ENCODE results near the gene DZIP1.
"Not testable (repeated sequence)": the region's sequence is repeated elsewhere in the genome, so short reads cannot be mapped to it uniquely, and the experiment has no call there.

DZIP1 gene, protein sequence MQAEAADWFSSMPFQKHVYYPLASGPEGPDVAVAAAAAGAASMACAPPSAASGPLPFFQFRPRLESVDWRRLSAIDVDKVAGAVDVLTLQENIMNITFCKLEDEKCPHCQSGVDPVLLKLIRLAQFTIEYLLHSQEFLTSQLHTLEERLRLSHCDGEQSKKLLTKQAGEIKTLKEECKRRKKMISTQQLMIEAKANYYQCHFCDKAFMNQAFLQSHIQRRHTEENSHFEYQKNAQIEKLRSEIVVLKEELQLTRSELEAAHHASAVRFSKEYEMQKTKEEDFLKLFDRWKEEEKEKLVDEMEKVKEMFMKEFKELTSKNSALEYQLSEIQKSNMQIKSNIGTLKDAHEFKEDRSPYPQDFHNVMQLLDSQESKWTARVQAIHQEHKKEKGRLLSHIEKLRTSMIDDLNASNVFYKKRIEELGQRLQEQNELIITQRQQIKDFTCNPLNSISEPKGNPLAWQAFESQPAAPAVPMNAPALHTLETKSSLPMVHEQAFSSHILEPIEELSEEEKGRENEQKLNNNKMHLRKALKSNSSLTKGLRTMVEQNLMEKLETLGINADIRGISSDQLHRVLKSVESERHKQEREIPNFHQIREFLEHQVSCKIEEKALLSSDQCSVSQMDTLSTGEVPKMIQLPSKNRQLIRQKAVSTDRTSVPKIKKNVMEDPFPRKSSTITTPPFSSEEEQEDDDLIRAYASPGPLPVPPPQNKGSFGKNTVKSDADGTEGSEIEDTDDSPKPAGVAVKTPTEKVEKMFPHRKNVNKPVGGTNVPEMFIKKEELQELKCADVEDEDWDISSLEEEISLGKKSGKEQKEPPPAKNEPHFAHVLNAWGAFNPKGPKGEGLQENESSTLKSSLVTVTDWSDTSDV

DNA sequence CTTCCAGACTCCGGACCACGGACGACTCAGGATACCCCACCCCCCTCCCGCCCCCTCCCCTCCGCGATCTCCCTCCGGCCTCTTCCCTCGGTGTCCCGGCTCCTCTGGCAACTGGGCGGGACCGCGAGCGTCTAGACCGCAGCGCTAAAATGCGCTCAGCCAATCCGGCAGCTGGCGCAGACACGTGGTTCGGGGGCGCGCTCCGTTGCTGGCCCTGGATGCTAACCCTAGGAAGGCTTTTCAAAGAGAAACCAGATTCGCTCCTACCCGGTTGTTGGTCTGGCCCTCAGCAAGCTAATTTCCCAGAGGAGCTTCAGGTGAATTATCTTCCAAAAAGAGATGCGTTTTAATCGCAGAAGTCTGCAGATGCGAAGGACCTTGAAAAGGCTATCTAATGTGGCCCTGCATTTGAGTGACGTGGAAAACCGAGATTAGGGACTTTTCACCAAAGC, at the start of gene DZIP1:
Gene DZIP1, minus strand, starts transcription at position 106 of the 452 bp plus-strand sequence. CDS start 2,677 bp downstream, outside the sequence.
- DNase-seq = no peak

DNA sequence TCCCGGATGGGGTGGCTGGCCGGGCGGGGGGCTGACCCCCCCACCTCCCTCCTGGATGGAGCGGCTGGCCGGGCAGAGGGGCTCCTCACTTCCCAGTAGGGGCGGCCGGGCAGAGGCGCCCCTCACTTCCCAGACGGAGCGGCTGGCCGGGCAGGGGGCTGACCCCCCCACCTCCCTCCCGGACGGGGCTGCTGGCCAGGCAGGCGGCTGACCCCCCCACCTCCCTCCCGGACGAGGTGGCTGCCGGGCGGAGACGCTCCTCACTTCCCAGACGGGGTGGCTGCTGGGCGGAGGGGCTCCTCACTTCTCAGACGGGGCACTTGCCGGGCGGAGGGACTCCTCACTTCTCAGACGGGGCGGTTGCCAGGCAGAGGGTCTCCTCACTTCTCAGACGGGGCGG, 46.5 kb upstream of the DZIP1 start:
- not testable (repeated sequence) for DNase-seq

DNA sequence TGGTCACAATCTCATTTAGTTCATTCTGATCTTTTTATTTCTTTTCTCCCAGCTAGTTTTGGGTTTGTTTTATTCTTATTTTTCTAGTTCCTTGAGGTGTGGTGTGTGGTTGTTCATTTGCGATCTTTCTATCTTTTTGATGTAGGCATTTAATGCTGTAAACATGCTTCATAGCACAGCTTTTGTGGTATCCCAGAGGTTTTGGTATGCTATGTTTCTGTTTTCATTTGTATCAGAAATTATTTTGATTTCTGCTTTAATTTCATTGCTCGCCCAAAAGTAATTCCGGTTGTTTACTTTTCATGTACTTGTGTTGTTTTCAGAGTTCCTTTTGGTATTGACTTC, 45.0 kb upstream of the DZIP1 start:
- no peak for DNase-seq

DNA sequence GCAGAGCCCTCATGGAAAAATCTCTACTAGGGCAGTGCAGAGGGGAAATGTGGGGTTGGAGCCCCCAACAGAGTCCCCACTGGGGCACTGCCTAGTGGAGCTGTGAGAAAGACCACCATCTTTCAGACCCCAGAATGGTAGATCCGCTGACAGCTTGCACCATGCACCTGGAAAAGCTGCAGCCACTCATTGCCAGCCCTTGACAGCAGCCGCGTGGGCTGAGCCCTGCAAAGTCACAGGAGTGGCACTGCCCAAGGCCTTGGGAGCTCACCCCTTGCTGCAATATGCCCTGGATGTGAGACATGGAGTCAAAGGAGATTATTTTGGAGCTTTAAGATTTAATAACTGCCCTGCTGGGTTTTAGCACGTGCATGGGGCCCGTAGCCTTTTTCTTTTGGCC, 40.5 kb upstream of the DZIP1 start:
- not testable (repeated sequence) for DNase-seq

DNA sequence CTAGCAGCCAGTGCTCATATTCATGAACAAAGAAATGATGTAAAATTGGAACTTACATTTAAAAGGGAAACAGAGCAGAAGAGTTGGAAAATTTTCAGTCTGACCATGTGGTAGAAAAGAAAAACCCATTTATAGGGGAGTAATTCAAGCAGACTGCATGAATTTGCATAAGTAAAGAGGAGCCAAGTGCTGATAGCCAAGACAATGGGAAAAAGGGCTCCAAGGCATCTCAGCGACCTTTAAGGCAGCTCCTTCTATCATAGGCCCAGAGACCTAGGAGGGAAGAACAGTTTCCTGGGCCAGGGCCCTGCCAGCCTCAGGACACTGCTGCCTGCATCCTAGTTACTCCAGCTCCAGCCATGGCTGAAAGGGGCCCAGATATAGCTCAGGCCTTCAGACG, 39.9 kb upstream of the DZIP1 start:
- no peak for DNase-seq

DNA sequence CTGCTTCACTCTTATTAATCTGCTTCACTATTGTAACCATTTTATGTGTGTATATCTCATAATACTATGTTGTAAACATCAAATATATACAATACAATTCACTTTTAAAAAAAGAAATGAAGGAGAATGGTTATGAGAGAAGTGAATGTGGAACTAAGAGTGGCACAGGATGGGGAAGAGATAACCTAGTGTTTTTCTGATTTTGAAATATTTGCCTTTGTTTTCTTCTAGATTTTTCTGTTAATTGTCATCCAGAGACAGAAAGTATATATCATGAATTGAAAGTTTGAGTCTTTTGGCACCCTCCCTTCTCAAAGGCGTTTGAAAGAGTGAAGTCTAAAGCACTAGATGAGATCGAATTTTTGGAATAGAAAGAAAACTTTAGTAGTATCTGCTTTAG, 35.2 kb upstream of the DZIP1 start:
- DNase-seq = peak; percentile 50 to 56

DNA sequence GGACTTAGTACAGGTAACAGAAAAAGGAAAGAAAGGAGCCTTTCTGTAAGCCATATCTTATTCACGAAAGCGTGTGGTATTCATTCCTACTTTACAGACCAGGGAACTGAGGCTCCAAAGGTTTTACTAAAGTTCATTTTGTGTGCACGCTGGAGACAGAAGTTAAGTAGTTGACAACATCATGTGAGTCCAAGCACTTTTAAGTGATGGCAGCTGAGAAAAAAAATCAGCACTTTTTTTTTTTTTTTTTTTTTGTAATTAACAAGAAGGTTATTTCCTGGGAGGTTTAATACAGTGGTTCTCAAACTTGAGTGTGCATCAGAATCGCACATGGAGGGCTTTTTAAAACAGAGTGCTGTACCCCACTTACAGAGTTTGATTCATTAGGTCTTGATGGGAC, 34.5 kb upstream of the DZIP1 start:
- no peak for DNase-seq

DNA sequence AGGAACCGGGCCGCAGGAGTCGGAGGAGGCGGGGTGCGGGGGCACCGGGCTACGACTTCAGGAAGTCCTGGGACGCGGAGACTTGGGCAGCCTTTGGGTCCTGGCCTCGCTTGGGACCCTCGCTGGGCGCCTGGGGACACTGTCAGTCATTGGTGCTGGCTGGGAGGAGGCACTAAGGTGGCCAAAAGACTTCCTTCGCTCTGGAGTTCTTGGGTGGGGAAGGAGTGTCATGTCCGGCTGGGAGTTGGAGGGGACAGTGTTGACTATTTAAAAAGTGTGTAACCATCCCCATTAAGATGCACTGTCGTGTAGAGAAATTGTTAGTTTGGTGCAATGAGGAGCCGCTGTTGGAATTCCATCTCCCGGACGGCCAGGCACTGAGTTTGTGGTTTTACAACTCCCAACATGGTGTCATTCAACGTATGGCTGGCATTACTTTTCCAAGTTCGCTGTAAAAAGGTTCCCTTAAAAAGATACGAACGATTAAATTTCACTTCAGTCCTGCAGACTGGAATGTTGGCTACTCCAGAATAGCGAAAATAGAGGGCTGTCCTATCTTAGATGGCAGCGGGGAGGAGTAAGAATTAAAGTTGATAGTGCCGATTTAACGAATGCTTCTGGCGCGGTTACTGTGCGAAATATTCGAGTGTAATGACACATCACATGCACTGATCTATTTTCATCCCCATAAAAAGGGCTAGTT, 33.2 kb upstream of the DZIP1 start:
- DNase-seq = peak in 1 of 2 experiments; percentile 27

DNA sequence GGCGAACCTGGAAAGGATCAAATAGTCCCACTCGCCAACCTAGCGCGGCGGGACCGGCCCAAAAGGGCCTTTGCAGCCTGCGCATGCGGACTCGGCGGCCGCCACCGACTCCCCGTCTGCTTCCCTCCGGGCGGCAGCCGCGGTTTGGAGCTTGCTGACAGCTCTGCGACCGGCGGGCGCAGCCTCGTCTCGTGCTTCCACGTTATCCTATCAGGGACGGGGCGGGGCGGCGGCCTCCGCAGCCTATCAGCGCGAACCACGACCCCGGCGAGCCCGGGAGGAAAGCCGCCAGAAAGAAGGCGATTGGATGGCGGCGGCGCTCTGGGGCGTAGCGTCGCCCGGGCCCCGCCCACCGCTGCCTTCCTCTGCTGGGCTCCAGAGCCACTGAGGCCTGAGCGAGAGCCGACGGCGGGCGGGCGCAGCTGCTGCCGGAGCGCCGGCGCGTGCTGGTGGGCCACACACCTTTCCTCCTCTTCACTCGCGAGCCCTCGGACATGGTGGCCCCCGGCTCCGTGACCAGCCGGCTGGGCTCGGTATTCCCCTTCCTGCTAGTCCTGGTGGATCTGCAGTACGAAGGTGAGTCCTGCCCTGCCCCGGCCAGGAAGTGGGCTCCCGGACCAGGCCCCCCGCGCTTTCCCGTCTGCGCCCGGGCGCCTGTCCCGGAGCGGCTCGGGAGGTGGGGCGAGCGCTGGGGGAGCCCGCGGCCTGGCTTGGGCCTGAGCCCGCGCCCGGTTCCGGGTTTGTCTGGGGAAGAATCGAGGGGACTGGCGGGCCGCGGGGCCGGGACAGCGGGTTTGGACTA, 32.5 kb upstream of the DZIP1 start, which contains the start of gene DNAJC3:
Gene DNAJC3, plus strand, starts transcription at position 378 of the 802 bp plus-strand sequence. Its CDS starts 117 bp downstream, at position 495.
- DNase-seq = peak; percentile 98 to 99

DNA sequence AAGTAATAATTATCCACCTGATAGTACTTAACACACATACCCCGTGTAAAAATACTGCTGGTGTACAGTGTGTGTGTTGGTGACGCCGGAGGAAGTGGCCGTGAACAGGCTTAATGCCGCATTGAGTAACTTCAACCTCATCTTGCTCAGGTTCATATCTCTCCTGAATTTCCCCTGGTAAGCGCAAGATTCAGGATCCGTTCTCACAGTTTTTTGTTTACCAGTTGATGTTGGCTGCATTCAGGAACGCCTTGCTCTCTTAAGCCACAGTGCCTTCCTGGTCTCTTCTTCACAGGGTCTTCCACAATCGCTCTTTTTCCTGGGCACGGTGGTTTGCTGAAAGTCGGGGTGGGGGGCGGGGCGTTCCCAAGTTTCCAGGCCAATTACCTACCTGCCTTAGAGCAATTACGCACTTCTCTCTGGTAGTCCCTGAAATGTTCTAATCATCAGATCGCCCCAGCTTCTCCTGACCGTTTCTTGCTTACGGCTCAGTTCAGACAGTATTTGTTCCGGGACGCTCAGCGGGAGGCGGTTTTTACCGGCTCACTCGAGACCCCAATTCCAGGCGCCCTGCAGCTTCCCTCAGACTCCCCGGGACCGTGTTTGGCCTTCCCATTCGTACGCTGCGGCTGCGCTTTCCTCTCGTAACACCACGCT, 31.7 kb upstream of the DZIP1 start:
- DNase-seq = peak; percentile 73 to 78

DNA sequence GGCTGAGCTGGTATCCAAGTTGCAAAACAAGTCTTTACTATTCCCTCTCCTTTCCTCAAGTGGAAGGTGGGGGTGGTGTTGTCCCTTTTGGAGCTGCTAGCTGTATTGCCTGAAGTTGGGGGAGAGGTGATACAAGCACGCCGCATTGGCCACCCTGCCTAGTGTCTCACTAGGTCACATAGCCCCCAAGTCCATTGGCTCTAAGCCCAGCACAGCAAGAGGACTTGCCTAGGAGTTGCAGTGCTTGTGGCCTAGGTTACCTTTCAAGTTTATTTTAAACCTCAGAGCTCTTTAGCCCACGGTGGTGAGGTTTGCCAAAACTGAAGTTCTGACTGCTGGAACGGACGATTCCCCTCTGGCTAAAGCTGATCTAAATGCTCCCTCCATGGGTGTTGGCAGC, 27.1 kb upstream of the DZIP1 start:
- no peak for DNase-seq

DNA sequence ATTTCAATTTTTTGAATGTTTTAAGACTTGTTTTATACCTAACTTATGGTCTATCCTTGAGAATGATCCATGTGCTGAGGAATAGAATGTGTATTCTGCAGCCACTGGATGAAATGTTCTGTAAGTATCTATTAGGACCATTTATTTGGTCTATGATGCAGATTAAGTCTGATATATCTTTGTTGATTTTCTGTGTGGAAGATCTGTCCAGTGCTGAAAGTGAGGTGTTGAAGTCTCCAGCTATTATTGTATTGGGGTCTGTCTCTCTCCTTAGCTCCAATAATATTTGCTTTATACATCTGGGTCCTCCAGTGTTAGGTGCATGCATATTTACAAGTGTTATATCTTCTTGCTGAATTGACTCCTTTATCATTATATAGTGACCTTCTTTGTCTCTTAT, 22.7 kb upstream of the DZIP1 start:
- DNase-seq = not testable (repeated sequence)

DNA sequence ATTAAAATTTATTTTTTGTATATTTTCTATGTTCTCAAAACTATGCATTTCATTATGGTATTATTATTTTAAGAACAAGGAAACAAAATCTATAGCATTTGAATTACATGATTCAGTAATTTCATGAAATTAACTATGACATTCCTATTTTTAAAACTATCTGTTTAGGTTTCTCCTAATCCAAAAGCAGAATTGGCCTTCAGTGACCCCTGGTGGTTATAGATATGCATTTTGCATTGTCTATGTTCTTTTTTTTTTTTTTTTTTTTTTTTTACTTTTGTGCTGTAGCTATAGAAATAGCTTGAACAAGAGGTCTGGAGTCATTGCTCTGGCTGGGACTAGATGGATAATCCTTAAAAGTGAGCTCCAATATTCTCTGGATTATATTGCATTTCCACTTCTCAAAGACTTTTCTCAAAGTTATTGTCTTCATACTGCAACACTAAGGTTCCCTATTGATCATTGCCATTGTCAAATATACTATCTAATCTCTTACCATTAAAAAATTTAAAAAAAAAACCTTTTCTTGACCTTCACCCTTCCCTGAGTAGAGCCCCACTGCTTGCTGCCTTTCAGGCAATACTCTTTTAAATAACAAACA, 16.6 kb upstream of the DZIP1 start:
- DNase-seq = peak; percentile 67 to 68

DNA sequence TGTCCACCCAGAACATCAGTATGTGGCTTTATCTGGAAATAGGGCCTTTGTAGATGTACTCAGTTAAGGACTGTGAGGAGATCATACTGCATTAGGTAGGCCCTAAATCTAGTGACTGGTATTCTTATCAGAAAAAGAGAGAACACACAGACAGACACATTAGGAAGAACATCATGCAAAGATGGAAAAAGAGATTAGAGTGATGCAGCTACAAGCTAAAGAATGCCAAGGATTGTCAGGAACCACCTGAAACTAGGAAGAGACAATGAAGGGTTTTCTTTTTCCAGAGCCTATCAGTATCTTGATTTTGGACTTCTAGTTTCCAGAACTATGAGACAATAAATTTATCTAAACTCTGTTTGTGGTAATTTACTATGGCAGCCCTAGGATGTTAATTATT, 15.0 kb upstream of the DZIP1 start:
- DNase-seq = no peak

DNA sequence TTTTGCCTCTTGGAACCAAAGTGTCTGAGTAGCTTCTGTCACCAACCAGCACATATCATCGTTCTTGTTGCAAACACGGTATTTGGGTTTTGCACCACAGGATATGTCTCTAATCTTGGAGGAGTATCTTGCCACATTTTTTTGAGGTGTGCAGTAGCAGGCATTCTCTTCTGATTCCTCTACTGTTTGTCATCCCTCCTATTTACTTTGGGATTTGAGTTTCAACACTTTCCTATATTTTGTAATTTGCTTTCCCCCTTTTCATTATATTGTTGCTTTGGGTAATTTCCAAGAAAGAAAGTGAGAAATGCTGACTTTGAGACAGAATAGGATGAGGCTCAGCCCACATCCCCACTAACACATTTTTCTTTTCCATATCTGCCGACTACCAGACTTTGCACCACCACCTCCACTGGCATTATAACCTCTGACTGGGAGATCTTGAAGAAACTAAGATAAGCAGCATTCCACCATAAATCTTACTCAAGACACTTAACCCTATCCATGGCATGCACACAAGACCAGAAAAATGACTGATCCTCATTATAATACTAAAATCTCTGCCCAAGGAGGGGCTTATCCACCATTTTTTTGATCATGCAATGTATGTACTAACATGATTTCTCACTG, 12.0 kb upstream of the DZIP1 start:
- DNase-seq = no peak

DNA sequence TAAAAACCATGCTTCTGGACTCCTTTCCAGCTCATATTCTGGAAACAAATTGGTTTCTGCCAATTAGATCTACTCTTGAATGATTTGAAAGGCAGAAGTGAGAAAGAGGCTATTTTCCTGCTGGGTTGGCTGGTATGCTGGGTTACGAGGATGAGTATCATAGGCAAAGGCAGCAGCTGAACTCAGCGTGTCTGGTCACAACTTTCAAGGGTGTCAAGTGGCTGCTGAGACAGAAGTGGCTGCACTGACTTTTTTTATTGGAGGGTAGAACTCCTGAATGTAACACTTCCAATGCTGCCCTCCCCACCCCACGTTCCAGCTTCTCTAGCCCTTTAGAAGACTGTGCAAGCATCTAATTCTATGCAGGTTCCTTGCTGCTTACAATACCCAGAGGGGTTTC, 8.3 kb upstream of the DZIP1 start:
- DNase-seq = no peak

DNA sequence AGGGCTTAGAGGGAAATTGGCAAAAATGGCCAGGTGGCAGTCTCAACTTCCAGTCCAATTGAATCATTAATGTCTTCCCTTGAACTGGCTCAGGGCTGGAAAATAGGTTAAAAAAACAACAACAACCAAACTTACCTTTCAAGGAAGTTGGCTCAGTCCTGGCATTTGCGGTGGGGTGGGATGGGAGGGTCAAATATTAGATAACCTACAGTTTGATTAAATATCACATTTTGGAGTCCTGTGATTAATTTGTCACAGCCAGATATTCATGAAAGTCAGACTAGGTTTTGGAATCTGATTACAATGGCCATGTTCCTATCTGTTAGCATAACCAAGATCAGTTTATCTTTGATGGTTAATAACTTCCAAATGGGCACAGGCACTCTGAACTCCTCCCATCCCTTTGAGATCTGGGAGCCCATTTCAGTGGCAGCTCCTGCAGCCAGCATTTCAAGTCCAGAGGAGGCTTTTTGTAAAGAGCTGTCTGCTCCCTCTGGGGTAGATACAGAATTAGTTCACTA, 7.8 kb upstream of the DZIP1 start:
- no peak for DNase-seq

DNA sequence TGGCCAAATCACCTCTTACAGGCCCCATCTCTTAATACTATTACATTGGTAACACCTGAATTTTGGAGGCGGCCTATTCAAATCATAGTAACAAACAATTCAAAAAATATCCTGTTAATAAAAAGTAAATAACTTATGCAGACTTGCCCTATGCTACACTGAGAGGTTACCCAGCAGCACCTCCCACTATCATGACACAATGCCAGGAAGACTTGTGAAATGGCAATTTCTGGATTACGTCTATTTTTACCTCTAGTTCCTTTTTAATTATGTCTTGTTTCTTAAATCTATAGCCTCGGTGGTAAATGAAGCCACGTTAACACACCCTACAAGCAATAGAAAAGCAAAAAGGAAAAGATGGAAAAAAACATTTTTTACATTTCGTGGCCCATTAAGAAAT, 6.2 kb upstream of the DZIP1 start:
- DNase-seq = peak; percentile 73 to 74

DNA sequence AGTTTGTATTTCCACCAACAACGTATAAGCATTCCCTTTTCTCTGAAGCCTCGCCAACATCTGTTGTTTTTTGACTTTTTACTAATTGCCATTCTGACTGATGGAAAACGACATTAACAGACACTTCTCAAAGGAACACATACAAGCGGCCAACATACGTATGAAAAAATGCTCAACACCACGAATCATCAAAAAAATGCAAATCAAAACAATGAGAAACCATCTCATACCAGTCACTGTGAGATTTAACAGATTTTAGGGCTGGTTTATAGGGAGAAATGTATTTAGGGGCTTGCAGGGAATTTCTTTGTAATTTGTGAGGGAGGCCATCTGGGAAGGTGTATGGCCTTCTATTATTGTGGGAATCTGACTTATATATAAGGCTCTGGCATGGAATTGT, 2.8 kb upstream of the DZIP1 start:
- no peak for DNase-seq

DNA sequence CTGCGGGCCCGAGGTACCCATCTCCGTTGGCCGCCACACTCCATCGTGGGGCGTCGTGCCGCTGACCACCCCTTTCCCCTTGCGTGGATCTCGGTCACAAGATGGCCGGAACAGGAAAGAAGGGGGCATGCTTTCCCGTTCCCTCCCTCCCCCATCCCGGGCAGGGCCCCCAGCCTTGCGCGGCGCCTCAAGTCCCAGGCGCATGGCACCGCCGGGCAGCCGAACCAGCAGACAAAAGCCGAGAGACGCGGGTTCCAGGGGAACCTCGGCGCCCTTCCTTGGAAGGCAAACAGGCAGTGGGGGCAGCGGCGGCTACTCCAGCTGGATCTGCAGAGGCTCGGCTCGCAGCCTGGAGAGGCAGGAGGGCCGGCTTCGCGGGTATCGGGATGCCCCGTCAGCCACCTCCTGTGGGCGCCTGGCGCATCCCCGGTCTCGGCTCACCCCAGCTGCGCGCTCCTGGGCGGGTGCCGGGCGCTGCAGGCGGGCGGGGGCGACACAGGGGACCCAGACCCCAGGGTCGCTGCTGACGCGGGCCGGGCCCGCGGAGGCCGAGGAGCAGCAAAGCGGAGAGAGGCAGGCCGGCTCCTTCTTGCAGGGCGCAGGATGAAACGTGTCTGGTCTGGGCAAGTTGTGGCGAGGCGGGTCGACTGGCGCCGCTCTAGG, 439 bp downstream of the DZIP1 start:
- no peak for DNase-seq

Measured in AML-193 (cell line).